B cell (primary cell): ENCODE measurements around the gene MCM3AP. TPM values are rescaled to one million over a fixed set of nuclear protein-coding genes. Genes with fewer than 3 reads are reported as not detected.

ENCODE experiments used
- ATAC-seq: fragments of 200-7000 bp; cut with Tn5 transposase; one replicate; pipeline ENCODE4 v1.10.0; 2021; ENCODE audit warnings: low read depth, mild to moderate bottlenecking, moderate number of reproducible peaks, moderate library complexity
- CTCF ChIA-PET: fragments of 350-600 bp; sonication (Branson Sonifier 250); formaldehyde crosslinking; loops from one replicate; lab custom pipeline; 2021; ENCODE audit warnings: antibody characterized with exemption, inconsistent platforms; lab: Charles Lee
- POLR2A ChIA-PET: fragments of 350-600 bp; sonication (Branson Sonifier 250); formaldehyde crosslinking; loops from one replicate; lab custom pipeline; 2021; ENCODE audit warnings: antibody characterized with exemption; lab: Charles Lee
- DNase-seq: peaks from one replicate; pipeline ENCODE4 v3.0.0; 2013
- H2AFZ ChIP-seq: 2 replicates; pipeline ENCODE4 v1.6.1; 2012; ENCODE audit warnings: mild to moderate bottlenecking, low read depth, low read length; ENCODE audit not compliant: insufficient read depth, poor library complexity, severe bottlenecking
- H3K27ac ChIP-seq, 2 donors: 1 replicate in 1 of 2; 2 replicates in 1 of 2; pipeline ENCODE4 v1.5.1; 2012 to 2013; ENCODE audit warnings: low read length in 2 of 2, mild to moderate bottlenecking in 2 of 2, moderate library complexity in 1 of 2
- H3K27me3 ChIP-seq, 4 experiments: fragments of 200-600 bp in 1 of 4; sonication (generic) in 1 of 4; replicated peaks in 1 of 4; 1 replicate in 2 of 4; 2 replicates in 2 of 4; pipeline versions ENCODE4 v1.6.1 to v1.7.0; 2013 to 2016; ENCODE audit warnings: low read length in 3 of 4, mild to moderate bottlenecking in 2 of 4, mixed read lengths in 1 of 4, moderate library complexity in 1 of 4; ENCODE audit not compliant: insufficient read depth in 4 of 4, control insufficient read depth in 3 of 4; ENCODE audit errors: control extremely low read depth in 1 of 4
- H3K36me3 ChIP-seq, 2 experiments: replicated peaks in 1 of 2; 1 replicate in 1 of 2; 2 replicates in 1 of 2; pipeline versions ENCODE4 v1.6.1 to v1.7.1; 2013; ENCODE audit warnings: low read length in 1 of 2; ENCODE audit not compliant: insufficient read depth in 2 of 2, control insufficient read depth in 1 of 2; ENCODE audit errors: control extremely low read depth in 1 of 2, extremely low read depth in 1 of 2
- H3K4me1 ChIP-seq, 2 donors: fragments of 200-600 bp in 1 of 2; sonication (generic) in 1 of 2; 1 replicate in 1 of 2; 2 replicates in 1 of 2; pipeline versions ENCODE4 v1.5.1 to v1.6.1; 2013 to 2017; ENCODE audit warnings: low read length in 2 of 2; ENCODE audit not compliant: control insufficient read depth in 2 of 2, insufficient read depth in 2 of 2
- H3K4me2 ChIP-seq: replicated peaks from 2 replicates; pipeline ENCODE3; 2012; ENCODE audit warnings: mild to moderate bottlenecking, low read depth, low read length; ENCODE audit not compliant: poor library complexity, severe bottlenecking
- H3K4me3 ChIP-seq, 5 experiments: fragments of 200-600 bp in 1 of 5; sonication (generic) in 1 of 5; 1 replicate in 3 of 5; 2 replicates in 2 of 5; pipeline versions ENCODE4 v1.5.1 to v1.7.0; 2011 to 2016; ENCODE audit warnings: low read length in 4 of 5, mild to moderate bottlenecking in 4 of 5, low read depth in 2 of 5, control low read depth in 1 of 5, moderate library complexity in 1 of 5; ENCODE audit not compliant: insufficient read depth in 1 of 5; ENCODE audit errors: control extremely low read depth in 1 of 5, extremely low read depth in 1 of 5
- H3K79me2 ChIP-seq: fragments of 200-600 bp; sonication (generic); one replicate; pipeline ENCODE4 v1.6.0; 2016; ENCODE audit warnings: low read length; ENCODE audit not compliant: control insufficient read depth, insufficient read depth
- H3K9ac ChIP-seq: fragments of 200-600 bp; sonication (generic); 2 replicates; pipeline ENCODE4 v1.6.1; 2017; ENCODE audit warnings: mild to moderate bottlenecking, low read length, moderate library complexity
- H3K9me3 ChIP-seq, 3 donors: one replicate each; pipeline versions ENCODE4 v1.6.1 to v1.7.1; 2013; ENCODE audit warnings: low read length in 2 of 3; ENCODE audit not compliant: control insufficient read depth in 2 of 3, insufficient read depth in 1 of 3; ENCODE audit errors: control extremely low read depth in 1 of 3
- H4K20me1 ChIP-seq: 2 replicates; pipeline ENCODE4 v1.6.0; 2012; ENCODE audit warnings: mild to moderate bottlenecking, low read length; ENCODE audit not compliant: insufficient read depth, control insufficient read depth, poor library complexity, severe bottlenecking
- H3K27ac Mint-ChIP-seq: one replicate; pipeline ENCODE4 v1.8.0; 2021; ENCODE audit warnings: mixed read lengths
- H3K27me3 Mint-ChIP-seq: one replicate; pipeline ENCODE4 v1.8.0; 2021; ENCODE audit warnings: mixed read lengths
- H3K4me1 Mint-ChIP-seq: one replicate; pipeline ENCODE4 v1.8.0; 2021; ENCODE audit warnings: mixed read lengths
- H3K4me3 Mint-ChIP-seq: one replicate; pipeline ENCODE4 v1.8.0; 2021; ENCODE audit warnings: mixed read lengths
- H3K9me3 Mint-ChIP-seq: one replicate; pipeline ENCODE4 v1.8.0; 2022; ENCODE audit warnings: mixed read lengths; ENCODE audit not compliant: insufficient read depth
- EZH2 ChIP-seq: IDR thresholded peaks from 2 replicates; pipeline ENCODE4 v1.6.1; 2012; ENCODE audit warnings: borderline replicate concordance, low read depth, mild to moderate bottlenecking, moderate library complexity, low read length; ENCODE audit not compliant: insufficient read depth, poor library complexity, severe bottlenecking
- WGBS: methylation state at CpG from one replicate; pipeline ENCODE4 v1.1.5; 2013; ENCODE audit warnings: missing lambda C conversion rate; ENCODE audit not compliant: insufficient coverage; 5-methylcytosine and 5-hydroxymethylcytosine counted together
- intact Hi-C: fragments of 100-400 bp; cut with micrococcal nuclease; formaldehyde crosslinking; loops from one replicate; pipeline ENCODE4 v1.10.0; 2022
- polyA plus RNA-seq: library from polyadenylated mRNA; depleted of rRNA; stranded (reverse); fragments of >200 nt; gene quantifications from 2 replicates; pipeline ENCODE4 v1.2.3, GENCODE V29; 2012
- total RNA-seq, 2 donors: library from RNA; stranded (reverse); fragments of 120-200 nt in 1 of 2; gene quantifications; 1 replicate in 1 of 2; 2 replicates in 1 of 2; pipeline versions ENCODE4 v1.2.3 to v1.2.4, GENCODE V29; 2013 to 2022
- TF ChIP-seq, protein P1 (sequence below): fragments of 200-600 bp; IDR thresholded peaks from one replicate; pipeline ENCODE4 v1.8.0; 2022; ENCODE audit warnings: antibody characterized with exemption, mild to moderate bottlenecking

MCM3AP gene
- total and polyA plus RNA-seq, 2 donors (not counting 1 experiment from before 2014, with no cell fraction given), result 61.7 to 180 TPM

DNA sequence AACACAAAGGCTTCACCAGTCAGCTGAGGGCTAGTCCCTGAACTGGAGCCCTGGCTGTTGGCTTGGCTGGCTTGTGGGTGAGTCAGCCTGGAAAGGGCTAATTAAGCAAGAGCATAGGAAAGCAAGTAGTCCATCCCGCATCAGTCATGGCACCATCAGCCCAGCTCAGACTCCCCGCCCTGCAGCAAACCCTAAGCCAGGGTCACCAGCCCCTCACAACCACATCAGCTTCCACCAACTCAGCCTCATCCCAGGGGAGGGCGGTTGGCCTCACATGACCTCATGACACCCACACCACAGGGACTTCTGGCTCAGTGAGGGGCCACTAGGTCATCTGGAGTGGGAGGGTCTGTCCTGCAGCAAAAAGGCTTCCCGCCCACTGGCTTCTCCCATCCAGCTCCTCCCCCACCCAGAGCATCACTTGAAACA is 94.1 kb downstream of the MCM3AP start:
- H3K4me3 Mint-ChIP-seq, result no peak overlapping the region
- ATAC-seq (no peak), DNase-seq (peak; percentile 2)
- H3K4me1 Mint-ChIP-seq, result no peaks in the 10 kb centered on the region
- POLR2A ChIA-PET, result no interaction called here
- Histone ChIP-seq H3K27me3 (no peaks in the 10 kb centered on the region), H3K4me3 (no peak overlapping the region), H3K4me2 (no peak overlapping the region), H4K20me1 (no peaks in the 10 kb centered on the region), H3K27ac (no peak overlapping the region), H3K79me2 (no peaks in the 10 kb centered on the region), H3K4me1 (no peaks in the 10 kb centered on the region), H2AFZ (no peak overlapping the region), H3K9ac (no peak overlapping the region), H3K36me3 (peaks cover 0 to 12% of the 10 kb centered on the region in 2 experiments), H3K9me3 (no peaks in the 10 kb centered on the region)
- intact Hi-C loops, result no loop called here
- TF ChIP-seq EZH2, result no peak
- TF ChIP-seq, protein P1, sequence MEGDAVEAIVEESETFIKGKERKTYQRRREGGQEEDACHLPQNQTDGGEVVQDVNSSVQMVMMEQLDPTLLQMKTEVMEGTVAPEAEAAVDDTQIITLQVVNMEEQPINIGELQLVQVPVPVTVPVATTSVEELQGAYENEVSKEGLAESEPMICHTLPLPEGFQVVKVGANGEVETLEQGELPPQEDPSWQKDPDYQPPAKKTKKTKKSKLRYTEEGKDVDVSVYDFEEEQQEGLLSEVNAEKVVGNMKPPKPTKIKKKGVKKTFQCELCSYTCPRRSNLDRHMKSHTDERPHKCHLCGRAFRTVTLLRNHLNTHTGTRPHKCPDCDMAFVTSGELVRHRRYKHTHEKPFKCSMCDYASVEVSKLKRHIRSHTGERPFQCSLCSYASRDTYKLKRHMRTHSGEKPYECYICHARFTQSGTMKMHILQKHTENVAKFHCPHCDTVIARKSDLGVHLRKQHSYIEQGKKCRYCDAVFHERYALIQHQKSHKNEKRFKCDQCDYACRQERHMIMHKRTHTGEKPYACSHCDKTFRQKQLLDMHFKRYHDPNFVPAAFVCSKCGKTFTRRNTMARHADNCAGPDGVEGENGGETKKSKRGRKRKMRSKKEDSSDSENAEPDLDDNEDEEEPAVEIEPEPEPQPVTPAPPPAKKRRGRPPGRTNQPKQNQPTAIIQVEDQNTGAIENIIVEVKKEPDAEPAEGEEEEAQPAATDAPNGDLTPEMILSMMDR, result no peak
- whole genome bisulfite sequencing, result 100% methylated on average over 2 of the region's 4 CpGs
- CTCF ChIA-PET, result no interaction called here
- H3K9me3 Mint-ChIP-seq, result no peaks in the 10 kb centered on the region
- no peaks in the 10 kb centered on the region for H3K27me3 Mint-ChIP-seq
- H3K27ac Mint-ChIP-seq, result no peak overlapping the region

DNA sequence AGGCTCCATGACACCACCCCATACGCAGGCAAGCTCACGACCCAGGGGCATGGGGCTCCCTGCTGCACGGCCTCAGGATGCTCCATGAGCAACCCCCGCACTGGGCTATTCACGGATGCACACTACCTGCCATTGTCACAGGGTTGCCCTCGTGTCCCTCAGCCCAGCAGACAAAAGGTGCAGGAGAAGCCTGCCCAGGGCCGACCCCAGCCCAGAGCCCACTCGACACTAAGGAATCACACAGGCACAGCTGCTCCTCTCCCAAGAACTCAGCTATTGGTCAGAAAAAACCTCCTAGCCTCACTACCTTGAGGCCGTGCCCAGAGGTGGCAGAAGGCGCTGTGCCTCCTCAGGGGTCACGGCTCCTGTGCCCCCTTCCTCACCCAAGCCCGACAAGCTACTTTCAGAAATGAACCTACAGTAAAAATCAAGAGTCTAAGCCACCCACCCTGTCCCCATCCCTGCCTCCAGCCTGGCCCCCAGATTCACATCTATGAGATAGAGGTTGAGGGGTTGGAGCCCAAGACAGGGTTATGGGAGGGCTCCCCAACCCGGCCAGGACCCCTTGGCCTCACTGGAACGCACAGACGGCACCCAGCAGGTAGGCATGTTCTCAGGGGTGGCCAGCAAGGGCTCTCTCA is 94.8 kb downstream of the MCM3AP start:
- Histone ChIP-seq H3K9ac (no peak overlapping the region), H3K36me3 (peaks cover 0 to 8% of the 10 kb centered on the region in 2 experiments), H3K9me3 (no peaks in the 10 kb centered on the region), H3K79me2 (no peaks in the 10 kb centered on the region), H3K4me3 (no peak overlapping the region), H3K4me1 (peaks cover 0 to 2% of the 10 kb centered on the region in 2 donors), H3K27ac (no peak overlapping the region), H3K4me2 (no peak overlapping the region), H2AFZ (no peak overlapping the region), H3K27me3 (no peaks in the 10 kb centered on the region), H4K20me1 (no peaks in the 10 kb centered on the region)
- 96% methylated on average over 15 of the region's 15 CpGs for WGBS
- ChIA-PET POLR2A (no interaction called here), CTCF (no interaction called here)
- Mint-ChIP-seq H3K4me3 (no peak overlapping the region), H3K27ac (no peak overlapping the region), H3K4me1 (peaks cover under 1% of the 10 kb centered on the region), H3K27me3 (no peaks in the 10 kb centered on the region), H3K9me3 (no peaks in the 10 kb centered on the region)
- ATAC-seq (no peak), DNase-seq (no peak)
- intact Hi-C loops, result no loop called here
- TF ChIP-seq EZH2, result no peak
- TF ChIP-seq, protein P1, result no peak
